Measurements from ENCODE around the gene TANC1. TPM values are rescaled to one million over a fixed set of nuclear protein-coding genes. Genes with fewer than 3 reads are reported as not detected.

The TANC1 gene
- total RNA-seq, 1 donor from 2014 or later: 0.37 TPM

GRCh38 chr2:159232456-159233170 lies 264.2 kb downstream of the TANC1 start:
- DNase-seq: no peak
- H3K4me3 Mint-ChIP-seq: no peak overlapping the region
- H3K9me3 Mint-ChIP-seq: no peaks in the 10 kb centered on the region
- H3K27ac Mint-ChIP-seq: no peak overlapping the region
- H3K27me3 Mint-ChIP-seq: no peaks in the 10 kb centered on the region
- no peaks in the 10 kb centered on the region for H3K4me1 Mint-ChIP-seq
- intact Hi-C loops (cut with micrococcal nuclease): no loop called here
- peaks cover 9% of the 10 kb centered on the region for H3K36me3 Mint-ChIP-seq (ENCODE audit: low read depth)

- DNase-seq: no peak
- intact Hi-C loops (cut with micrococcal nuclease): no loop called here
- Mint-ChIP-seq H3K9me3 (no peaks in the 10 kb centered on the region), H3K4me1 (no peaks in the 10 kb centered on the region), H3K27me3 (no peaks in the 10 kb centered on the region), H3K4me3 (no peak overlapping the region), H3K27ac (no peak overlapping the region), H3K36me3 (ENCODE audit: low read depth) (peaks cover 14% of the 10 kb centered on the region)
These were observed 266.4 kb downstream of the TANC1 start for GRCh38 chr2:159234868-159235267.

- Mint-ChIP-seq H3K27me3 (no peaks in the 10 kb centered on the region), H3K27ac (no peak overlapping the region), H3K9me3 (peaks cover 4% of the 10 kb centered on the region), H3K4me3 (no peak overlapping the region), H3K4me1 (no peaks in the 10 kb centered on the region), H3K36me3 (ENCODE audit: low read depth) (peaks cover 25% of the 10 kb centered on the region)
- DNase-seq: no peak
- intact Hi-C loops (cut with micrococcal nuclease): no loop called here
These were observed 275.1 kb downstream of the TANC1 start for GRCh38 chr2:159243529-159243928.

DNA sequence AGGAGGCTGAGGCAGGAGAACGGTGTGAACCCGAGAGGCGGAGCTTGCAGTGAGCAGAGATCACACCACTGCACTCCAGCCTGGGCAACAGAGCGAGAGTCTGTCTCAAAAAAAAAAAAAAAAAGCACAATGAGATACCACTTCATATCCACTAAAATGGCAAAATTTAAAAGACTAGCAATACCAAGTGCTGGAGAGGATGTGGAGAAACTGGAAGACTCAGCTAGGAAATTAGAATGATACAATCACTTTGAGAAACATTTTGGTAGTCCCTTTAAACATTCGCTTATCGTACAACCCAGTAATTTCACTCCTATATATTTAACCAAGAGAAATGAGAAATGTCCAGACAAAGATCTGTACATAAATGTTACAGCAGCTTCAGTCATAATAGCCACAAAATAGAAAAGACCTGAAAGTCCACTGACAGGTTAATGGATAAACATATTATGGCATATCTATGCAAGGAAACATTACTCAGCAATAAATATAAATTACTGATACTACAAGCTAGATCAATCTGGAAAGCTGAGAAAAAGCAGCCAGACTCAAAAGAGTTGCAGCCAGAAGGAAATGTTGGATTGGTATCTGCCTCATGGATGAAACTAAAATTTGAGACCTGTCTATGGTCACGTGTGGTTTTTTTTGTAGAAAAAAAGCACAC lies 278.0 kb downstream of the TANC1 start:
- H3K36me3 Mint-ChIP-seq (ENCODE audit: low read depth): peaks cover 16% of the 10 kb centered on the region
- no peaks in the 10 kb centered on the region for H3K4me1 Mint-ChIP-seq
- H3K9me3 Mint-ChIP-seq: peaks cover 4% of the 10 kb centered on the region

GRCh38 chr2:159249990-159250715 lies 281.7 kb downstream of the TANC1 start:
- no peak for DNase-seq
- H3K27ac Mint-ChIP-seq: no peak overlapping the region
- H3K27me3 Mint-ChIP-seq: no peaks in the 10 kb centered on the region
- H3K36me3 Mint-ChIP-seq (ENCODE audit: low read depth): peaks cover 14% of the 10 kb centered on the region
- H3K4me3 Mint-ChIP-seq: no peak overlapping the region
- intact Hi-C loops (cut with micrococcal nuclease): no loop called here
- H3K9me3 Mint-ChIP-seq: peaks cover 4% of the 10 kb centered on the region
- no peaks in the 10 kb centered on the region for H3K4me1 Mint-ChIP-seq

More for the DNA sequence above, 278.0 kb downstream of the TANC1 start:
- Mint-ChIP-seq H3K27me3 (no peaks in the 10 kb centered on the region), H3K27ac (no peak overlapping the region), H3K4me3 (no peak overlapping the region)
- intact Hi-C loops (cut with micrococcal nuclease): no loop called here
- no peak for DNase-seq

DNA sequence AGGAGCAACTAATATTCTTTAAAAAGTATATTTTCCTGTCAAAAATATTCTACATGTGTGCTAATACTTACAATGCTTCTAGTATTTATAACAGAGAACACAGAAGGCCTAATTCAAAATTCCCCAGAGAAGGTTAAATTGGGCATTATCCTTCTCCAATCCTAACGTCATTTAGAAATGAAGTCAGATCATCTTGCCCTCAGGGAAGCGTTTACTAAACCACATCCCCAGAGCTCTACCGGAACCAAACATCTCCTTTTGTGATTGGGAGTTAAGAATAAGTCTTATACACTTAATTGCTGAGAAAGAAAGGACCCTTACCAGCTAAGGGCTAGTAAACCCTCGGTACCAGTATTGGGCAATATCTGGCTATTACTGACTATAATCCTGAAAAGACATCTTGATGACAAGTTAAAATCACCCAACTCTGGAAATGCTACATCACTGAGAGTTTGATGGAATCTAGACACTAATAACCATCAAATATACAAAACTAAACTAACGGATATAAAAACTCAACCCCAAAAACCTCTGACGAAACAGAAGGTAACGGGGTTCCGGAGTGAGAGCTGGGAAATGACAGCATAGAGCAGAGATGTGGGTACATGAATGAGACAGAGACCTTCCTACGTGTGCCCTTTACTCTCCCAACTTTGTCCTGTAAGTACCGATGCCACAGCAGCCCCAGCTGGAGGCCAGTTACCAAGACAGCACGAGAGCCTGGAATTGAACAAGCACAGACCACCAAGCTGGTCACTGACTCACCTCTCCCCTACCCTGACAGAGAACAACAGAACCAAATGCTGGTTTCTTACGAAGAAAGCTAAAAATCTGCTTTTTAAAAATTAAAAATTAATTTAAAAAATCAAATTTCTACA lies 283.1 kb downstream of the TANC1 start:
- H3K4me1 Mint-ChIP-seq: no peaks in the 10 kb centered on the region
- no peaks in the 10 kb centered on the region for H3K9me3 Mint-ChIP-seq
- no peaks in the 10 kb centered on the region for H3K27me3 Mint-ChIP-seq
- intact Hi-C loops (cut with micrococcal nuclease): no loop called here
- H3K27ac Mint-ChIP-seq: no peak overlapping the region
- no peak overlapping the region for H3K4me3 Mint-ChIP-seq
- no peak for DNase-seq
- peaks cover 12% of the 10 kb centered on the region for H3K36me3 Mint-ChIP-seq (ENCODE audit: low read depth)

DNA sequence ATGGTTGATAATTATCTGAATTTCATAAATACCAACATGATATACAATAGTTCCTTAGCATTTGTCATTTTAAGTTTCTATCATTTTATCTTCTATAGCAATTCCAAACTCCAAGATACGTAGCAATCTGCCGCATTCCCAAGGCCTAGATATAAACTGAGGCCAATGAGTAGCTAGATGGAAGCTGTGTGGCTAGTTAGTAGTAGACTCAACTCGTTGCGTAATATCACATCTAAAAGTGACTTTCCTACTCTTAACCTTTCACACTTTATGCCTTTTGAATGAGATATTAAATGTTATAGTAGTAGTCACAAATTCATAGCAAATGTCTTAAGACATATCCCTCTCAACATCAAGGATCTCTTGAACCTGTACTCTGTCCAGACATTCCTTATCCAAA lies 284.5 kb downstream of the TANC1 start:
- peaks cover 11% of the 10 kb centered on the region for H3K36me3 Mint-ChIP-seq (ENCODE audit: low read depth)
- H3K27ac Mint-ChIP-seq: no peak overlapping the region
- H3K4me3 Mint-ChIP-seq: no peak overlapping the region
- H3K27me3 Mint-ChIP-seq: no peaks in the 10 kb centered on the region
- DNase-seq: no peak
- intact Hi-C loops (cut with micrococcal nuclease): no loop called here
- no peaks in the 10 kb centered on the region for H3K9me3 Mint-ChIP-seq
- H3K4me1 Mint-ChIP-seq: no peaks in the 10 kb centered on the region

DNA sequence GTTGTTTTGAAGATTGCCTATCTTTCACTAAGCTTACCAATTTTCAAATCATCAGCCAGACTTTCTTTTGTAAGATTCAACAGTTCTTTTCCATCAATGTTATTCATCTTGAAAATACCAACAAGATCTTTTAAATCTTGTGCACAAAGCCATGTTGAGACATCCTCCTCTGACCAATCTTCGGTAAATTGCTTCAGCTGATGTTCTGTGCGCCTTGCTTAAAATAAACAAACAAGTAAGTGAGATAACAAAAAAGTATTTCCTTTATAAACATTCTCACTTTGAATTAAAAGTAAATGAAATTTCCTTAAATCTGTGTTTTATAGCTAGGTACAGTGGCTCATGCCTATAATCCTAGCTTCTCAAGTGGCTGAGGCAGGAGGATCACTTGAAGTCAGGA lies 287.7 kb downstream of the TANC1 start:
- Mint-ChIP-seq H3K27ac (no peak overlapping the region), H3K9me3 (no peaks in the 10 kb centered on the region), H3K4me1 (no peaks in the 10 kb centered on the region), H3K4me3 (no peak overlapping the region), H3K27me3 (no peaks in the 10 kb centered on the region), H3K36me3 (ENCODE audit: low read depth) (peaks cover 8% of the 10 kb centered on the region)
- intact Hi-C loops (cut with micrococcal nuclease): no loop called here
- DNase-seq: no peak

- Mint-ChIP-seq H3K4me1 (no peaks in the 10 kb centered on the region), H3K36me3 (ENCODE audit: low read depth) (peaks cover 3% of the 10 kb centered on the region), H3K27ac (no peak overlapping the region), H3K27me3 (no peaks in the 10 kb centered on the region), H3K4me3 (no peak overlapping the region), H3K9me3 (no peaks in the 10 kb centered on the region)
- DNase-seq: no peak
- intact Hi-C loops (cut with micrococcal nuclease): no loop called here
These were observed 293.8 kb downstream of the TANC1 start for GRCh38 chr2:159262226-159262625.

DNA sequence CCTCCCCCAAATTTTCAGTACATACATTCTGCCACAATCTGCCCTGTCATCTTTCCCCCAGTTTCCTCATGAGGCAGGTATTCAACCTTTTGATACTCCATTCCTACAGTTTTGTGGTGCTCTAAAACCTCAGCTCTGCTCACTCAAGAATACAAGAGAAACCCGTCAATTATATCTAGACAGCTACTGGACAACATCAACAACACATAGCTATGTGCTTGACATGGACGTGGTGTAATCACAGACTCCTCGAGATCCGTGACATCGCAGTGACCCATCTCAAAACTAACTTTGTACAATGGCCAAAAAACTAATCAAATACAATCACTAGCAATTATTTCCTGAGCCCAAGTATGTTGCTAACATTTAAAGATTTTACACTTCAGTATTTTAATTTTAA lies 294.5 kb downstream of the TANC1 start:
- peaks cover 2% of the 10 kb centered on the region for H3K4me1 Mint-ChIP-seq
- H3K4me3 Mint-ChIP-seq: no peak overlapping the region
- DNase-seq: no peak
- no peak overlapping the region for H3K27ac Mint-ChIP-seq
- H3K9me3 Mint-ChIP-seq: no peaks in the 10 kb centered on the region
- H3K27me3 Mint-ChIP-seq: no peaks in the 10 kb centered on the region
- intact Hi-C loops (cut with micrococcal nuclease): no loop called here
- peaks cover 6% of the 10 kb centered on the region for H3K36me3 Mint-ChIP-seq (ENCODE audit: low read depth)

GRCh38 chr2:159265171-159265576 lies 296.7 kb downstream of the TANC1 start:
- DNase-seq: no peak
- intact Hi-C loops (cut with micrococcal nuclease): no loop called here
- Mint-ChIP-seq H3K4me1 (peaks cover 2% of the 10 kb centered on the region), H3K4me3 (no peak overlapping the region), H3K27me3 (no peaks in the 10 kb centered on the region), H3K9me3 (no peaks in the 10 kb centered on the region), H3K27ac (no peak overlapping the region), H3K36me3 (ENCODE audit: low read depth) (peaks cover 10% of the 10 kb centered on the region)

- no peak for DNase-seq
- Mint-ChIP-seq H3K4me3 (no peak overlapping the region), H3K36me3 (ENCODE audit: low read depth) (peaks cover 13% of the 10 kb centered on the region), H3K27me3 (no peaks in the 10 kb centered on the region), H3K4me1 (peaks cover 2% of the 10 kb centered on the region), H3K27ac (no peak overlapping the region), H3K9me3 (no peaks in the 10 kb centered on the region)
- intact Hi-C loops (cut with micrococcal nuclease): no loop called here
These were observed 298.1 kb downstream of the TANC1 start for GRCh38 chr2:159266554-159266953.

DNA sequence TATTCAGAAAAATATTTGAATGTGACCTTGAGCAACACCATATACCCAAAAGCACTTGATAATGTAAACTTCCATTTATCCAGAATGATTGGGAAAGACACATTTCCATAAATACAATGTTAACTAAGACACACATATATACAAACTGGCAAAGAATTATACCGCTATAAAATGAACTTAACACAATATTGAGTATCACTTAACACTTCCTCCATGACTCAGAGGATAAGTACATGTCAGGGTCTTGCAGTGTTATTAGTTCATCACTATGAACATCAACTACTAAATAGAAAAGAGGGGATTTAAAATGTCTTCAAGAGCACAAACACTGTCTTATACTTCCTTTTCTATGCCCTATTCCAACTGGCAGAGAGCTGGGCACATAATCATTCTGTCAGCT lies 299.5 kb downstream of the TANC1 start:
- H3K4me1 Mint-ChIP-seq: peaks cover 2% of the 10 kb centered on the region
- H3K27me3 Mint-ChIP-seq: no peaks in the 10 kb centered on the region
- intact Hi-C loops (cut with micrococcal nuclease): no loop called here
- H3K36me3 Mint-ChIP-seq (ENCODE audit: low read depth): peaks cover 13% of the 10 kb centered on the region
- no peak for DNase-seq
- no peaks in the 10 kb centered on the region for H3K9me3 Mint-ChIP-seq
- no peak overlapping the region for H3K4me3 Mint-ChIP-seq
- no peak overlapping the region for H3K27ac Mint-ChIP-seq

All from activated CD4-positive, alpha-beta T cell treated with anti-CD3 and anti-CD28 coated beads, Interleukin-2, amount 10 ng/mL, durations not matched to agents 24 days and 14 days (primary cell).